ENCODE results near the gene PRKCE.

- no peak for TF ChIP-seq CTCF (IDR thresholded peaks at IDR 0.05)
- TF ChIP-seq POLR2A (IDR thresholded peaks at IDR 0.05): no peak
Observed at GRCh38 chr2:46231721-46232120, 580.2 kb downstream of the PRKCE start.

All from body of pancreas (tissue), 4 donors.